Parathyroid adenoma (tissue), 2 donors: ENCODE data around the gene USP50.

ENCODE experiments used
- H2AFZ ChIP-seq: fragments of 300-600 bp; sonication (generic); one replicate; pipeline ENCODE4 v1.7.0; 2017; ENCODE audit warnings: antibody characterized with exemption, mild to moderate bottlenecking
- H3K27ac ChIP-seq: fragments of 300-600 bp; sonication (generic); one replicate; pipeline ENCODE4 v1.7.0; 2017
- H3K27me3 ChIP-seq: fragments of 300-600 bp; sonication (generic); one replicate; pipeline ENCODE4 v1.7.0; 2017; ENCODE audit warnings: low read length; ENCODE audit not compliant: control insufficient read depth, insufficient read depth
- H3K36me3 ChIP-seq: fragments of 300-600 bp; sonication (generic); one replicate; pipeline ENCODE4 v1.7.0; 2017; ENCODE audit warnings: low read length; ENCODE audit not compliant: control insufficient read depth, insufficient read depth
- H3K4me1 ChIP-seq: fragments of 300-600 bp; sonication (generic); one replicate; pipeline ENCODE4 v1.7.0; 2017; ENCODE audit warnings: control low read depth
- H3K4me2 ChIP-seq: fragments of 300-600 bp; sonication (generic); one replicate; pipeline ENCODE4 v1.7.0; 2017; ENCODE audit warnings: low read length
- H3K4me3 ChIP-seq: fragments of 300-600 bp; sonication (generic); one replicate; pipeline ENCODE4 v1.7.0; 2017; ENCODE audit warnings: low read depth, low read length
- H3K79me2 ChIP-seq: fragments of 300-600 bp; sonication (generic); one replicate; pipeline ENCODE4 v1.7.0; 2017; ENCODE audit warnings: control low read depth
- H3K9ac ChIP-seq: fragments of 300-600 bp; sonication (generic); one replicate; pipeline ENCODE4 v1.7.0; 2017; ENCODE audit warnings: mild to moderate bottlenecking
- H3K9me3 ChIP-seq: fragments of 300-600 bp; sonication (generic); one replicate; pipeline ENCODE4 v1.7.0; 2017; ENCODE audit warnings: low read length; ENCODE audit not compliant: control insufficient read depth
- CTCF ChIP-seq: fragments of 300-600 bp; sonication (generic); IDR thresholded peaks from one replicate; pipeline ENCODE4 v1.7.0; 2017; ENCODE audit warnings: antibody characterized with exemption, mild to moderate bottlenecking
- donor health status: primary hyperparathyroidism.

USP50 gene

GRCh38 chr15:50463423-50464358, 82.8 kb downstream of the USP50 start:
- Histone ChIP-seq H3K9me3 (no peaks in the 10 kb centered on the region), H3K4me3 (no peak overlapping the region), H3K36me3 (no peaks in the 10 kb centered on the region), H3K9ac (no peak overlapping the region), H3K4me2 (no peak overlapping the region), H3K27ac (no peak overlapping the region), H3K27me3 (no peaks in the 10 kb centered on the region), H3K79me2 (no peaks in the 10 kb centered on the region), H3K4me1 (no peaks in the 10 kb centered on the region), H2AFZ (no peak overlapping the region)
- TF ChIP-seq CTCF = no peak

GRCh38 chr15:50458348-50459112, 87.9 kb downstream of the USP50 start:
- Histone ChIP-seq H3K4me1 (no peaks in the 10 kb centered on the region), H3K36me3 (no peaks in the 10 kb centered on the region)

GRCh38 chr15:50452927-50453326, 93.5 kb downstream of the USP50 start:
- Histone ChIP-seq H3K4me2 (no peak overlapping the region), H2AFZ (no peak overlapping the region), H3K27ac (no peak overlapping the region), H3K4me1 (peaks cover 4% of the 10 kb centered on the region), H3K9me3 (no peaks in the 10 kb centered on the region), H3K9ac (no peak overlapping the region), H3K36me3 (no peaks in the 10 kb centered on the region), H3K27me3 (no peaks in the 10 kb centered on the region), H3K79me2 (no peaks in the 10 kb centered on the region), H3K4me3 (no peak overlapping the region)
- TF ChIP-seq CTCF = no peak

More at GRCh38 chr15:50458348-50459112, 87.9 kb downstream of the USP50 start:
- H3K4me3 ChIP-seq = no peak overlapping the region
- no peak overlapping the region for H3K9ac ChIP-seq
- no peaks in the 10 kb centered on the region for H3K9me3 ChIP-seq
- TF ChIP-seq CTCF = no peak
- no peak overlapping the region for H2AFZ ChIP-seq
- no peaks in the 10 kb centered on the region for H3K79me2 ChIP-seq
- H3K27ac ChIP-seq = no peak overlapping the region
- no peak overlapping the region for H3K4me2 ChIP-seq
- no peaks in the 10 kb centered on the region for H3K27me3 ChIP-seq
